Vagina (tissue), 2 donors: Measurements from ENCODE around the gene CCDC27. TPM values are rescaled to one million over a fixed set of nuclear protein-coding genes. Genes with fewer than 3 reads are reported as not detected.

Experiments used
- DNase-seq, 2 donors: peaks; one replicate each; pipeline ENCODE4 v3.0.0-alpha.2; 2017; ENCODE audit errors: extremely low spot score in 2 of 2
- H3K27ac ChIP-seq: fragments of 200-600 bp; sonication (generic); one replicate; pipeline ENCODE4 v1.5.1; 2019
- H3K27me3 ChIP-seq: fragments of 200-600 bp; sonication (generic); one replicate; pipeline ENCODE4 v1.5.1; 2019
- H3K36me3 ChIP-seq, 2 donors: fragments of 200-600 bp; sonication (generic); one replicate each; pipeline ENCODE4 v1.5.1; 2017 to 2019
- H3K4me1 ChIP-seq: fragments of 200-600 bp; sonication (generic); one replicate; pipeline ENCODE4 v1.5.1; 2019
- H3K4me3 ChIP-seq, 2 donors: fragments of 200-600 bp; sonication (generic); 1 replicate in 1 of 2; 2 replicates in 1 of 2; pipeline ENCODE4 v1.5.1; 2016 to 2019
- H3K9me3 ChIP-seq: fragments of 200-600 bp; sonication (generic); one replicate; pipeline ENCODE4 v1.5.1; 2019
- POLR2A ChIP-seq, 2 donors: fragments of 450-650 bp; IDR thresholded peaks; one replicate each; pipeline ENCODE4 v1.6.1; 2017; ENCODE audit warnings: antibody characterized with exemption in 2 of 2, mild to moderate bottlenecking in 2 of 2, moderate library complexity in 2 of 2
- POLR2AphosphoS5 ChIP-seq, 2 donors: sonication (generic); formaldehyde crosslinking; IDR thresholded peaks; one replicate each; pipeline ENCODE4 v1.9.0; 2017; ENCODE audit warnings: antibody characterized with exemption in 2 of 2, mild to moderate bottlenecking in 2 of 2, low read depth in 1 of 2; ENCODE audit not compliant: insufficient read depth in 1 of 2
- intact Hi-C: fragments of 100-400 bp; cut with DNase I; formaldehyde crosslinking; loops from one replicate; pipeline ENCODE4 v1.15.1; 2023
- total RNA-seq: library from RNA; depleted of rRNA; stranded (reverse); fragments of >200 nt; gene quantifications from one replicate; pipeline ENCODE4 v1.2.3, GENCODE V29; 2016
- TF ChIP-seq, protein P1 (sequence below), 3 experiments: fragments of 450-650 bp in 2 of 3; fragments of 200-600 bp in 1 of 3; sonication (generic) in 1 of 3; IDR thresholded peaks; one replicate each; pipeline ENCODE4 v1.5.1; 2017 to 2019; ENCODE audit warnings: antibody characterized with exemption in 3 of 3, mild to moderate bottlenecking in 2 of 3, moderate library complexity in 2 of 3

Gene CCDC27
- total RNA-seq, 1 donor from 2014 or later = not detected

DNA sequence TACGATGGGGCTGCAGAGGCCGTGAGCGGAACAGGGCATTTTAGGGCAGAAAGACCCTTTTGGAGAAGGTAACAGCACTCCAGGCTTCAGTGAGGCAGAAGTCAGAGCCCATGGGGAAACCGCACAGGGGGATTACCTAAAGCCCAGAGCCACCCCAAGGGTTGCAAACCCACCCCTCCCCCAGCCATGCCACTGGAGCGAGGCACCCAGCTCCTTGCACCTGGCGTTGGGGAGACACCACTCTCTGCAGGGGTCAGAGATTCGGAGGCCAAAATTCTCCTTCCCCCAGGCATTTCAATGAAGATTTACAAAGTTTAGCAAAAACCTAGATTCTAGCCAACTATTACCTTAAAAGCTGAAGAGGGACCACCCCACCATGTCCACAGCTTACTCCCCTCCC, 38.4 kb upstream of the CCDC27 start:
- peaks cover 28% of the 10 kb centered on the region for H3K4me1 ChIP-seq
- H3K27ac ChIP-seq = no peak overlapping the region
- no peaks in the 10 kb centered on the region for H3K27me3 ChIP-seq

DNA sequence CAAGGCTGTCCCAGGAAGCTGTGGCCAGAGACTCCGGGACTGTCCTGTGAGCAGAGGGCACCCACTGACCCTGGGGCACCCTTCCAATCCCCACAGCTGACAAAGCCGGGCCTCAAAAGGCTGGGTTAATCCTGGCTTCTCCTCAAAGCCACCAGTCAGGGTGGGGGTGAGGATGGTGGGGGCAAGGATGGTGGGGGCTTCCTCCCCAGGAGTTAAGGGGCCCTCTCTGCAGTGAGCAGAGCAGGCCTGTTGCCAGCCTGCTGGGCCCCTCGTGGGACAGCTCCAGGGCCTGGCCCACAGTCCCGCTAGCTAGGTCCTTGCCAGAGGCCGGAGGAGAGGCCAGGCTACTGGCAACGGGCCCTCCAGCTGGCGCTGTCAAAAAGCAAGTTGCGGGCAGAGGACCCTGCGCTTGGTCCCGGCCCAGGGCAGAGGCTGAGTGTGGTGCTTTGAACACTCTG, 37.9 kb upstream of the CCDC27 start:
- Histone ChIP-seq H3K36me3 (no peaks in the 10 kb centered on the region), H3K4me3 (no peak overlapping the region), H3K4me1 (peaks cover 28% of the 10 kb centered on the region), H3K9me3 (no peaks in the 10 kb centered on the region), H3K27ac (no peak overlapping the region), H3K27me3 (no peaks in the 10 kb centered on the region)
- TF ChIP-seq, protein P1, sequence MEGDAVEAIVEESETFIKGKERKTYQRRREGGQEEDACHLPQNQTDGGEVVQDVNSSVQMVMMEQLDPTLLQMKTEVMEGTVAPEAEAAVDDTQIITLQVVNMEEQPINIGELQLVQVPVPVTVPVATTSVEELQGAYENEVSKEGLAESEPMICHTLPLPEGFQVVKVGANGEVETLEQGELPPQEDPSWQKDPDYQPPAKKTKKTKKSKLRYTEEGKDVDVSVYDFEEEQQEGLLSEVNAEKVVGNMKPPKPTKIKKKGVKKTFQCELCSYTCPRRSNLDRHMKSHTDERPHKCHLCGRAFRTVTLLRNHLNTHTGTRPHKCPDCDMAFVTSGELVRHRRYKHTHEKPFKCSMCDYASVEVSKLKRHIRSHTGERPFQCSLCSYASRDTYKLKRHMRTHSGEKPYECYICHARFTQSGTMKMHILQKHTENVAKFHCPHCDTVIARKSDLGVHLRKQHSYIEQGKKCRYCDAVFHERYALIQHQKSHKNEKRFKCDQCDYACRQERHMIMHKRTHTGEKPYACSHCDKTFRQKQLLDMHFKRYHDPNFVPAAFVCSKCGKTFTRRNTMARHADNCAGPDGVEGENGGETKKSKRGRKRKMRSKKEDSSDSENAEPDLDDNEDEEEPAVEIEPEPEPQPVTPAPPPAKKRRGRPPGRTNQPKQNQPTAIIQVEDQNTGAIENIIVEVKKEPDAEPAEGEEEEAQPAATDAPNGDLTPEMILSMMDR (IDR thresholded peaks at IDR 0.05) = no peak
- TF ChIP-seq POLR2AphosphoS5 (IDR thresholded peaks at IDR 0.05; ENCODE audit: insufficient read depth in 1 of 2, low read depth in 1 of 2) (no peak), POLR2A (IDR thresholded peaks at IDR 0.05) (no peak)
- intact Hi-C loops = loop anchor here (10.0 kb wide), 1 partner anchor 260 kb away; the partner anchor contains the start of gene ARHGEF16
- no peak for DNase-seq

More for the DNA sequence above, 38.4 kb upstream of the CCDC27 start:
- no peak for TF ChIP-seq POLR2A (IDR thresholded peaks at IDR 0.05)
- no peak for TF ChIP-seq POLR2AphosphoS5 (IDR thresholded peaks at IDR 0.05; ENCODE audit: insufficient read depth in 1 of 2, low read depth in 1 of 2)
- TF ChIP-seq, protein P1 (IDR thresholded peaks at IDR 0.05) = no peak
- Histone ChIP-seq H3K36me3 (no peaks in the 10 kb centered on the region), H3K9me3 (no peaks in the 10 kb centered on the region), H3K4me3 (no peak overlapping the region)
- intact Hi-C loops = loop anchor here (10.0 kb wide), 1 partner anchor 259 kb away; the partner anchor contains the start of gene ARHGEF16
- no peak for DNase-seq

DNA sequence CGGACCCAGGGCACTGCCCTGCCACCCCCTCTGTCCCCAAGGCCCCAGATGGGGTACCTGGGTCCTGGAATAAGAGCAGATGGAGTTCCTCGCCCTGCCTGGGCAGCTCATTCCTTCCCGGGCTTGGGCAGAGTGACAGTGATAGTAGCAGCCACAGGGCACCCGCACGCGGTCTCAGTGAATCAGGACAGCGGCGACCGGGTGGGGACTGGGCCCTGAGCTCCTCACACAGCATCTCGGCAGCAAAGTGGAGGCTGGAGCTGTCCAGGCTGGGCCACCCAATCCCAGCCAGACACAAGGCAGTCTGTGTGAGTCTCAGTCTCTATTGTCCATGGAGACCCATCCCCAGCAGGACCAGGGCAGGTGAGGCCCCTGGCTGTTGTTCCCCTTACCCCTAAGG, 37.4 kb upstream of the CCDC27 start:
- H3K36me3 ChIP-seq = no peaks in the 10 kb centered on the region
- intact Hi-C loops = loop anchor here (10.0 kb wide), 1 partner anchor 260 kb away; the partner anchor contains the start of gene ARHGEF16
- TF ChIP-seq POLR2A (IDR thresholded peaks at IDR 0.05) = no peak
- TF ChIP-seq POLR2AphosphoS5 (IDR thresholded peaks at IDR 0.05; ENCODE audit: insufficient read depth in 1 of 2, low read depth in 1 of 2) = no peak
- TF ChIP-seq, protein P1 (IDR thresholded peaks at IDR 0.05) = no peak
- H3K27ac ChIP-seq = no peak overlapping the region
- no peaks in the 10 kb centered on the region for H3K27me3 ChIP-seq
- H3K4me3 ChIP-seq = no peak overlapping the region
- DNase-seq = no peak
- no peaks in the 10 kb centered on the region for H3K9me3 ChIP-seq
- peaks cover 28% of the 10 kb centered on the region for H3K4me1 ChIP-seq

DNA sequence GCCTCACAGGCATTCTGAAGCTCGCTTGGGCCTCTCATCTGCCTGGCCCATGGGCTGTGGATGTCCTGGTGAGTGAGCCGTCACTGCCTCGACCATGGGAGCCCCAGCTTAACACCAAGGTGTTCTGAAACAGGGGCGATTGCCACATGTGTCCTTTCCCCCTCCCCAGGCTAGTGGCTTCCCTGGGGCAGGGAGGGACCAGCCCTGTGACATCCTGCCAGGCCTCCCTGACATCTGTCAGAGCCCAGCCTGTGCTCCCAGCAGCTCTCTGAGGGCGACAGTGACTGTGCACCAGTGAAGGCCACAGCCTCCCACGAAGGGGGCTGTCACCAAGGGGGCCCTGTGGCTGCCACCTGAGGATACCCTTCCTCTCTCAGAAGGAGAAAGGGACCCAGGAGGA, 35.9 kb upstream of the CCDC27 start:
- TF ChIP-seq POLR2A (IDR thresholded peaks at IDR 0.05) (no peak), POLR2AphosphoS5 (IDR thresholded peaks at IDR 0.05; ENCODE audit: insufficient read depth in 1 of 2, low read depth in 1 of 2) (no peak)
- TF ChIP-seq, protein P1 (IDR thresholded peaks at IDR 0.05) = no peak
- H3K27ac ChIP-seq = no peak overlapping the region
- no peaks in the 10 kb centered on the region for H3K36me3 ChIP-seq
- no peak overlapping the region for H3K4me3 ChIP-seq
- intact Hi-C loops = loop anchor here (10.0 kb wide), 1 partner anchor 262 kb away; the partner anchor contains the start of gene ARHGEF16
- no peak for DNase-seq
- H3K4me1 ChIP-seq = peaks cover 28% of the 10 kb centered on the region
- H3K9me3 ChIP-seq = no peaks in the 10 kb centered on the region
- H3K27me3 ChIP-seq = no peaks in the 10 kb centered on the region

DNA sequence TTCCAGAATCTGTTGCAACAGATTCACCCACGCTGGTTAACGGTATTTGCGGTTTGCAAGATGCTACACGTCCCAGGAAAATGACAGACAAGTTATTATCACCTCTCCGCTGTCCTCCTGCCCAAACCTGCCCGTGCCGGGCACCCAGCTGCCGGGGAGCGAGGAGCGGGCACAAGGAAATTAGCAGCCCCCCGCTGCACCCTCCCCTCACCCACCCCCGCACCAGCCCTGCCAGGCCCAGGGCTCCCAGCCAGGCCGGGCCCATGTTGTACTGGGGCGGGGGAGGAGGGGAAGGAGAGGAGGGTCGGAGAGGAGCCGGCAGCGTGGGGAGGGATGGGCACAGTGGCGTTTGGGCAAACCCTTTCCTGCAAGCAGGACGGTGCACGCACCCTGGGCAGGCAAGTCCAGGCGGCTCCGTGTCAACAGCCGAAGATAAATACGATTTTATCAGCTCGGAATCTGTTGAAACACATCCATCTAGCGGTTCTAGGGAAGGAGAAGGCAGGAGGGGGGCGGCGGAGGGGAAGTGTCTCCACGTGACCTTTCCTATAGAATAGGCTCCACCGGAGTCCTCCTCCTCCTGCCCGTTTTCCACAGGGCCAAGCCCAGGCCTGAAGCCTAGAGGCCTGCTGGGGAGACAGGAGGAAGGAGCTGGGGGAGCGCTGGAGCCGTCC, 35.1 kb upstream of the CCDC27 start:
- DNase-seq = no peak
- H3K27ac ChIP-seq = no peak overlapping the region
- H3K9me3 ChIP-seq = no peaks in the 10 kb centered on the region
- H3K4me3 ChIP-seq = no peak overlapping the region
- TF ChIP-seq, protein P1 (IDR thresholded peaks at IDR 0.05) = no peak
- TF ChIP-seq POLR2A (IDR thresholded peaks at IDR 0.05) (no peak), POLR2AphosphoS5 (IDR thresholded peaks at IDR 0.05; ENCODE audit: insufficient read depth in 1 of 2, low read depth in 1 of 2) (peak; percentile 33 to 45)
- no peaks in the 10 kb centered on the region for H3K27me3 ChIP-seq
- intact Hi-C loops = loop anchor here (10.0 kb wide), 1 partner anchor 262 kb away; the partner anchor contains the start of gene ARHGEF16
- H3K4me1 ChIP-seq = peaks cover 28% of the 10 kb centered on the region
- no peaks in the 10 kb centered on the region for H3K36me3 ChIP-seq
